ENCODE results near the gene SLC24A3. TPM values are rescaled to one million over a fixed set of nuclear protein-coding genes. Genes with fewer than 3 reads are reported as not detected.

SLC24A3 gene
- total RNA-seq, 2 experiments from 2014 or later = not detected

DNA sequence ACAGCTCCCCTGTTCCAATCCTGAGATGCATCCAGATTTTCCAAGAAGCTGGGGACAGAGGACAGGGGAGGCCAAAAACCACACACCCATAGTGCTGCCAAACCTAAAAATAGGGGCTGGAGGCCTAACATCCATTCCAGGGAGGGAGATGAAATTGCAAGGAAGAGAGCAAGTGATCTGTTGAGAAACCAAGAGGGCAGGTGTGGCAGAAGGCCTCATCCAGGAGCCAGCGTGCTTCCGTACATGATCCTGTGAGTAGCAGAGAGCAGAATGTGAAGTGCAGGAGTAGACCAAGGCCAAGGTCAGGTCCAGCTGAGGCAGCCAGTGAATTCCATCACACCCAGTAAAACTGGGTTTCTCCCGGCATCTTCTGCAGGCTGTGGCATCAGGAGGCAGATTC, 377.9 kb downstream of the SLC24A3 start:
- CTCF ChIA-PET = interaction anchor here (0.6 kb wide), 1 partner anchor 384 kb away, joined by 3 read pairs; no protein-coding TSS in a partner anchor
- no peak overlapping the region for H3K4me3 Mint-ChIP-seq
- no peaks in the 10 kb centered on the region for H3K9me3 Mint-ChIP-seq
- intact Hi-C loops (cut with micrococcal nuclease) = no loop called here
- H3K36me3 Mint-ChIP-seq (ENCODE audit: low read depth) = no peaks in the 10 kb centered on the region
- DNase-seq = no peak
- no peak overlapping the region for H3K27ac Mint-ChIP-seq
- H3K4me1 Mint-ChIP-seq (ENCODE audit: low read depth) = no peaks in the 10 kb centered on the region
- no peaks in the 10 kb centered on the region for H3K27me3 Mint-ChIP-seq (ENCODE audit: low read depth)

DNA sequence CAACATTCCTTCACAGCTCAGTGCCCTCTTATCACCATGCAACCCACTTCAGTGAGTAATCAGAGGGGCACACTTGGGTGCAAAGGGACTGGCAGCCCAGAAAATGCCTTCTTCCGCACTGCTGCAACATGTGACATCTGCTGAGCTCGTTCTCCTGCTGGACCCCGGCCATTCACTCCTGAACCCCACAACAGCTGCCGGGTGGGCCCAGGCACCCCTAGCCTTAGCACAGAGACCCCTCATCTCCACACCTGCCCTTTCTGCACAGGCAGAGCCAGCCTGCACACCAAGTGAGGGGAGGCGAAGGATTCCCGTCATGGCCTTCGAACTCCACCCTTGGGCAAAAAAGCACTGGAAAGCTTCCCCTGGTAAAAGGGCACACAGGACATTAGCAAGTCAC, 381.3 kb downstream of the SLC24A3 start:
- CTCF ChIA-PET = interaction anchor here (1.1 kb wide), 1 partner anchor 10 kb away, joined by 3 read pairs; no protein-coding TSS in a partner anchor
- Mint-ChIP-seq H3K27ac (no peak overlapping the region), H3K4me1 (ENCODE audit: low read depth) (no peaks in the 10 kb centered on the region), H3K9me3 (no peaks in the 10 kb centered on the region), H3K27me3 (ENCODE audit: low read depth) (no peaks in the 10 kb centered on the region), H3K36me3 (ENCODE audit: low read depth) (no peaks in the 10 kb centered on the region), H3K4me3 (no peak overlapping the region)
- DNase-seq = no peak
- intact Hi-C loops (cut with micrococcal nuclease) = no loop called here

DNA sequence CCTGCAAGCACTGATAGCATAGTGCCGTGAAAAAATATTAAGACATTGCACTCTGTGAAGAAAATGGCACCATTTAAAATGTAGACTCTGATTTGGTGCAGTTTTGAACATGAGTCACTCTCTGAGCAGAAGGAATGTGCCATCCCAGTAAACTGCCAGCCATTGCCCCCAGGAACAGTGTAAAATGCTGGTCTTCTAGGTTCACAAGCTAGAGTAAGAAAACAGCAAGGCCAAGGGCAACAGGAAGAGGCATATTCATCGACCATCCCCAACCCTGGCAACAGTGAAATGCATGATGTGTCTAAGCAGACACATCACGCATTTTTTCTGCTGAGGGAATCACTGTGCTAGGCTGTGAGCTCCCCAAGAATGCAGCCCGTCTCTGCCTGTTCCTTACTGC, 382.5 kb downstream of the SLC24A3 start:
- no peaks in the 10 kb centered on the region for H3K4me1 Mint-ChIP-seq (ENCODE audit: low read depth)
- no peaks in the 10 kb centered on the region for H3K27me3 Mint-ChIP-seq (ENCODE audit: low read depth)
- intact Hi-C loops (cut with micrococcal nuclease) = no loop called here
- H3K36me3 Mint-ChIP-seq (ENCODE audit: low read depth) = no peaks in the 10 kb centered on the region
- no peak overlapping the region for H3K27ac Mint-ChIP-seq
- CTCF ChIA-PET = no interaction called here
- H3K4me3 Mint-ChIP-seq = no peak overlapping the region
- no peak for DNase-seq
- no peaks in the 10 kb centered on the region for H3K9me3 Mint-ChIP-seq

DNA sequence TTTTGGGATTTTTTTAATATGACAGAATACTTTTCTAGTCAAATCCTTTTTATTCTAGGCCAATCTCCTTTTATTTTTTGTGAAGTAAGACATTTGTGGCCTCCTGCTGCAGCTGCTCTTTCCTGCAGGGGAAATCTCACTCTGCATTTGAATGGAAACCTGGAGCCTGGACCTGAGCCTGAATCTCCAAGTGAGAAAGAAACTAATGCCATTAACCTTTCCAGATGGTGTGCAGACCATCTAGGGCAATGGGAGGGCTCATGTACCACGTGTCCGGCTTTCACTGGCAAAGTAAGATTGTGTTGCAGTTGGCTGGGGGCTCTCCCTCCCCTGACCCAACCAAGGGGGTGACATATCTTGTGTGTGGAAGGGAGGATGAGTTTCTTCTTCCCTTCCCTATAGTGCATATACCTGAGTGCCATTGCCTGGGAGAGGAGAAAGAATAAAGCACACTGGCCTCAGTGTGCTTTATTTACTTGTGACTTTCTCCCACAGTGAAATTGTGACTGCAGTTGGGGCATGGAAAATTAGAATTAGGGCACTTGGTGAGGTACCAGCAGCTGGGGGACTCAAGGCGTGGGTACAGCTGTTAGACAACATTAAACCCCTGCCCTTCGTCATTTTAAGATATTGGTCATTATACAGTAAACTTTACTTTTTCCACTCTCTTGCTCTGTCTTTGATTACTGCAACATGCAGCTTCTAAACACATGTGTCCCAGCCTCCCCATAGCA, 385.8 kb downstream of the SLC24A3 start:
- DNase-seq = no peak
- Mint-ChIP-seq H3K27ac (no peak overlapping the region), H3K4me1 (ENCODE audit: low read depth) (no peaks in the 10 kb centered on the region), H3K36me3 (ENCODE audit: low read depth) (no peaks in the 10 kb centered on the region), H3K4me3 (no peak overlapping the region), H3K9me3 (no peaks in the 10 kb centered on the region), H3K27me3 (ENCODE audit: low read depth) (no peaks in the 10 kb centered on the region)
- CTCF ChIA-PET = no interaction called here
- intact Hi-C loops (cut with micrococcal nuclease) = no loop called here

DNA sequence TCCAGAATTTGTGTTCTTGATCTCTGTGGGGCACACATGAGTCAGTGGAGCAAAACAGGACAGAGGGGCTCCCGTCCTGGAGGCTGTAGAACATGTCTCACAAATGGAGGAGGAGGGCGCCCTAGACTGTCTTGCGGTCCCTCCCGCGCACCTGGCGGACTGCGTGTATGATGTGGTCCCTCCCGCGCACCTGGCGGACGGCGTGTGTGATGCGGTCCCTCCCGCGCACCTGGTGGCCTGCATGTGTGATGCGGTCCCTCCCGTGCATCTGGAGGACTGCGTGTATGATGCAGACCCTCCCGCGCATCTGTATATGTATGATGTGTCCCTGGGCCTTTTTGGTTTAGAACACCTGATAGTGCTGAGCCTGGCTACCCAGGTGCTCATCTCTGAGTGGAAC, 386.8 kb downstream of the SLC24A3 start:
- H3K36me3 Mint-ChIP-seq (ENCODE audit: low read depth) = no peaks in the 10 kb centered on the region
- H3K9me3 Mint-ChIP-seq = no peaks in the 10 kb centered on the region
- no peaks in the 10 kb centered on the region for H3K27me3 Mint-ChIP-seq (ENCODE audit: low read depth)
- no peak overlapping the region for H3K27ac Mint-ChIP-seq
- intact Hi-C loops (cut with micrococcal nuclease) = no loop called here
- H3K4me1 Mint-ChIP-seq (ENCODE audit: low read depth) = no peaks in the 10 kb centered on the region
- no peak overlapping the region for H3K4me3 Mint-ChIP-seq
- DNase-seq = no peak
- CTCF ChIA-PET = no interaction called here

DNA sequence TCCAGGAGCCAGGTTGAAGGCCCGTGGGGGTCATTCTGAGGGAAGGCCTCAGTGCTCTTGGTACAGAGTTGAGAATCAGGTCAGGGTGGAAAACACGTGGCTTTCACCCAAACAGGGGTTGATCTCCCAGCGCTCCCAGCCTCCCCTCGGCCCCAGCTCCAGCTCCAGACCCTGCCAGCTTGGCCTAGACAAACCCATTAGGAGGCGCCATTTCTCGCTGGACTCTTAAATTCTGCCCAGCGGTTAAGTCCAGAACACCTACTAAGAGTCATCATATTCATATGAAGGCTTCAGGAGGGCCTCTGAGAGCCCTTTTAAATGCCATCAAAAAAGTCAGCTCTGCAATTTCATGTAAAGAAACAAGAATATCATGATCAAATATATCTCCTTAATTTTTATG, 387.6 kb downstream of the SLC24A3 start:
- Mint-ChIP-seq H3K27me3 (ENCODE audit: low read depth) (no peaks in the 10 kb centered on the region), H3K9me3 (no peaks in the 10 kb centered on the region), H3K4me3 (no peak overlapping the region), H3K27ac (no peak overlapping the region), H3K36me3 (ENCODE audit: low read depth) (no peaks in the 10 kb centered on the region), H3K4me1 (ENCODE audit: low read depth) (no peaks in the 10 kb centered on the region)
- no peak for DNase-seq
- intact Hi-C loops (cut with micrococcal nuclease) = no loop called here
- CTCF ChIA-PET = no interaction called here

DNA sequence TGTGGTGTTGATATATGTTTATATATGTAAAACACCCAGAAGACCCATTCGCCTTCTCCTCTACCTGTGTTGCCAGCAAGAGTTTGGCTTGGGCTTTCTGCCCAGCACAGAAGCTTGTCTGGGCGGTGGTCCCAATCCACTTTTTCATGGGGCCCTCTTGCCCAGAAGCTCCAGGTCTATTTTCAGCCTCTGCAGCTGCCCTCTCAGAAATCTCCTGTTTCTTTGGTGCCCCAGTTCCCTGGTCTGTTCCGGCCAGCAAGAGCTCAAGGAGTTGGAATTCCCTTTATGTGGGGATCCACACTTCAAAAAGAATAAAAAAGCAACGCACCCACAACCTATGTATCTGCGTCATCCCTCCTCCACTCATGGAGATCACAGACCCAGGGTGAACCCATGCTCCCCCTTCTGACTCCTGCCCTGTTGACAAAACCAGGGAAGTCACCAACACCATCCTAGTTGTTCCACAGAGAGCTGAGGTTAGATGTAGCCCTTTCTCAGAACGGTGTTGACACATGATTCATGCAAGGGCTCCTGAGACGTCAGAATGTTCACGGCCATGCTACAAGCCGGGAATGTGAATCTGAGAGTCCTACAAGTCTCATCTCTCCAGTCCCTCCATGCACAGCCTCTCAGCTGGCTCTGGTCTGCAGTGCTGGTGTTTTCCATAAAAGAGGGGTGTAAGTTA, 388.8 kb downstream of the SLC24A3 start:
- CTCF ChIA-PET = interaction anchor here (1.2 kb wide), 1 partner anchor 10 kb away, joined by 3 read pairs; no protein-coding TSS in a partner anchor

DNA sequence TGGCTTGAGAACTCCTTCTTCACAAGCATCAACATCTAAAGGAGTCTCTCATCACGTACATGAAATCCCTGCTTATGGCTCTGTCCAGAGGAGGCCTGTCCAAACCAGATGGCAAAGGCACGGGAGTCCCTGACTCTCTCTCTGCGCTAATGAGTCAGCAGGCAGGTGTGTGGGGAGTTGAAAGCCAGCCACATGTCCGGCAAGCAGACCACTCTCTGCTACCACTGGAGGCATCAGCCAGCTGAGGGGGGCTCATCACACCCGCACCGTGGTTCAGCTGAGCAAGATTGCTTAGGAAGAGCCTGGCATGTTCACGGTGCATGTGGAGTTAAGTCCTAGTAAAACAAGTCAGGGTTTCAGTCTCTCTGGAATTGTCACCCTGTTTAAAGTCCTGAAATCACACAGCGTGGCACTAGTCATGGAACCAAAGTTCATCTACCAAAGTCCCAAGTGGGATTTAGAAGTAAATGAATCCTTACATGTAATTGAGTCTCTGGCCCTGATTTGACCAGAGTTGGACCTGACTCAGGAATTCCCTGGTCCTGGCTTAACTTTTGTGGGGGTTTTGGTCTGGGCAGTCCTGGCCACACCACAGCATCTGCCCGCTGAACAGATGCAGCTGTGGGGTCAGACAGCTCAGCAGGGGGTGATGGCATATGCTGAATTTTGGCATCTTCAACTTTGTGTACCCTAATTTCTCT, 390.4 kb downstream of the SLC24A3 start:
- H3K4me1 Mint-ChIP-seq (ENCODE audit: low read depth) = no peaks in the 10 kb centered on the region

More for the DNA sequence above, 388.8 kb downstream of the SLC24A3 start:
- DNase-seq = no peak
- H3K9me3 Mint-ChIP-seq = no peaks in the 10 kb centered on the region
- H3K27me3 Mint-ChIP-seq (ENCODE audit: low read depth) = no peaks in the 10 kb centered on the region
- H3K4me1 Mint-ChIP-seq (ENCODE audit: low read depth) = no peaks in the 10 kb centered on the region
- H3K36me3 Mint-ChIP-seq (ENCODE audit: low read depth) = no peaks in the 10 kb centered on the region
- intact Hi-C loops (cut with micrococcal nuclease) = no loop called here
- no peak overlapping the region for H3K4me3 Mint-ChIP-seq
- no peak overlapping the region for H3K27ac Mint-ChIP-seq

DNA sequence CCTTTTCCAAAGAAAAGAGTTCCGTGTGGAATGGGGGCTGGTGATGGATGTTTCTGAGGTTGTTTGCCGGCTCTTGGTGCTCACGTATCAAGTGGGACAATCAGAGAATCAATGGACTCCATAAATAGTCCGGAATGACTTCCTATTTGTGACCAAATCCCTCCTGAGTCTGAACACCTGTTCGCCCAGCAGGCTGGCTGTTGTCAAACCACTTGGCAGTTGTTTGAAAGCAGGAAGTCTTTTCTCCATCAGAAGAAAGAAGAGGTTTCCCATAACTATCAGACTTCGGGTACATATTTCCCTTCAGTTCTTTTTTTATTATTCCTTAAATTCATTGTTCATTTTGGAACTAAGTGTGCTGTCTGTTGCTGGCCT, 390.9 kb downstream of the SLC24A3 start:
- intact Hi-C loops (cut with micrococcal nuclease) = no loop called here
- DNase-seq = no peak
- Mint-ChIP-seq H3K36me3 (ENCODE audit: low read depth) (no peaks in the 10 kb centered on the region), H3K9me3 (no peaks in the 10 kb centered on the region), H3K4me3 (no peak overlapping the region), H3K4me1 (ENCODE audit: low read depth) (no peaks in the 10 kb centered on the region), H3K27ac (no peak overlapping the region), H3K27me3 (ENCODE audit: low read depth) (no peaks in the 10 kb centered on the region)
- CTCF ChIA-PET = interaction anchor here (1.4 kb wide), 1 partner anchor 19 kb away, joined by 6 read pairs; no protein-coding TSS in a partner anchor

More for the DNA sequence above, 390.4 kb downstream of the SLC24A3 start:
- H3K27me3 Mint-ChIP-seq (ENCODE audit: low read depth) = no peaks in the 10 kb centered on the region
- no peaks in the 10 kb centered on the region for H3K9me3 Mint-ChIP-seq
- CTCF ChIA-PET = interaction anchor here (1.4 kb wide), 1 partner anchor 19 kb away, joined by 6 read pairs; no protein-coding TSS in a partner anchor
- no peak for DNase-seq
- intact Hi-C loops (cut with micrococcal nuclease) = no loop called here
- no peak overlapping the region for H3K27ac Mint-ChIP-seq
- H3K36me3 Mint-ChIP-seq (ENCODE audit: low read depth) = no peaks in the 10 kb centered on the region
- H3K4me3 Mint-ChIP-seq = no peak overlapping the region

DNA sequence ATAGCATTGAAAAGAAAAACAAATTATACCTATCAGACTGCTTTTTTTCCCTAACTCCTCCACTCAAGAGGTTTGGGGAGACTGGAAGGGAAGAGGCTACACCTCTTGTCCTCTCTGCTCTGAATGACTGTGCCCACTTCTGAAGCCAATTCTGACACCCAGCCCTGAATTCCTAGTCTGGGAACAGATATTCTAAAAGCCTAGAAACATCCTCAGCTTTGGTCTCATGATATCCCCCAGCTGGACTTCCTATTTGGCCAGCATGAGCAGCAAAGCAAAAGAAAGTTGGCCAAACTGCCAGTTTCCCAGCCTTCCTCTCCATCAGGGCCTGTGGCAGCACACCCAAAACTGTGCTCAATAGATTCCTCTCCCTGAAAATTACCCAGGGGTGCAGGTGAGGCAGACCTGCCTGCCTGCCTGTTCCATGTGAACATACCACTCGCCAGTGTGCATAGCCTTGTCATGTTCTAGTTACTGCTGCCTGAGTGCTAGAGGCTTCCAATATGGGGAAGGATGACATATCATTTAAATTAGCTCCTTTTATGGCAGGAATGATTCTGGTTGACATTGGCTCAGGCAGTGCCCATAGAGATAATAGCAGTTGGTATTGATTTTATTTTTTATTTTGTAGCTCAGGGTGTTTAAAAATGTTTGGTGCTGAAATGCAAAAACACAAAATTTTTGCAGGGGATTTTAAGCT, 393.5 kb downstream of the SLC24A3 start:
- CTCF ChIA-PET = no interaction called here
- DNase-seq = no peak
- Mint-ChIP-seq H3K27me3 (ENCODE audit: low read depth) (peaks cover 2% of the 10 kb centered on the region), H3K36me3 (ENCODE audit: low read depth) (no peaks in the 10 kb centered on the region), H3K27ac (no peak overlapping the region), H3K4me3 (no peak overlapping the region), H3K9me3 (no peaks in the 10 kb centered on the region), H3K4me1 (ENCODE audit: low read depth) (no peaks in the 10 kb centered on the region)
- intact Hi-C loops (cut with micrococcal nuclease) = no loop called here

DNA sequence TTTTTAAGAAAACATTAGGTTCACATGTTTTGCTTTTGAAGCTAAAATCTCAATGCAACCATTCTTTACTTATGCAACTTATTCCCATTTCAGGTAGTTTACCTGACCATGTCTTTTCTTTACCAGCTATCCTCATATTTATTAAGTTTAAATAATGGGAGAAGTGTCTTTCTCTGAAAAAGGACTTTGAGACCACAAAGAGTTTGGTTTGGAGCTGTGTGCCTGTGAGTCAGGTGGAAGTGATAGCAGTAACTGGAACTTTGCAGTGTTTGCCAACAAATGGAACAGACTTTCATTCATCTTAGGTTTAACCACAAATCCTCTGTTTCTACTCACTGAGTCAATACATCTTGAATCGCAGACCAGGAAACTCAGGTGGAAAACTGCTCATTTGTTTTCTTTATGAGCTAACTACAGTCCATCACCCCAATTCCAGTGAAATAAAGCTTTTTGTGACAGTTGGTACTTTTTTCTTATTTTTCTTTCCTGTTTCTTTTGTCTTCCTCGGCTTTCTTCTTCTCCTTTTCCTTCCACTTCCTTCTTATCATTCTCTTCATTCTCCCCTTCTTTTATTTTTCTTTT, 397.3 kb downstream of the SLC24A3 start:
- no peak overlapping the region for H3K27ac Mint-ChIP-seq
- intact Hi-C loops (cut with micrococcal nuclease) = no loop called here
- no peaks in the 10 kb centered on the region for H3K9me3 Mint-ChIP-seq
- H3K4me1 Mint-ChIP-seq (ENCODE audit: low read depth) = no peaks in the 10 kb centered on the region
- no peak for DNase-seq
- no peak overlapping the region for H3K4me3 Mint-ChIP-seq
- H3K27me3 Mint-ChIP-seq (ENCODE audit: low read depth) = peaks cover 16% of the 10 kb centered on the region
- CTCF ChIA-PET = interaction anchor here (0.8 kb wide), 1 partner anchor 19 kb away, joined by 3 read pairs; no protein-coding TSS in a partner anchor
- H3K36me3 Mint-ChIP-seq (ENCODE audit: low read depth) = no peaks in the 10 kb centered on the region

DNA sequence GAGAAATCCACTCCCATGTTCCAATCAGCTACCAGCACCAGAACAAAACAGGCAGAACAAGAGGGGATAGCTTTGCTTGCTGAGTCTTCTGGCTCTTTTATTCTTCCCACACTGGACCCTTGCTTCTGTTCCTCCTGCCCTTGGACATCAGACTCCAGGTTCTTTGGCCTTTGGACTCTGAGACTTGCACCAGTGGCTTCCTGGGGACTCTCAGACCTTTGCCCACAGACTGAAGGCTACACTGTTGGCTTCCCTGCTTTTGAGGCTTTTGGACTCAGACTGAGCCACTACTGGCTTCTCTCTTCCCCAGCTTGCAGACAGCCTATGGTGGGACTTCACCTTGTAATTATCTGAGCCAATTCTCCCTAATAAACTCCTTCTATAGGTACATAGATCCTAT, 403.2 kb downstream of the SLC24A3 start:
- intact Hi-C loops (cut with micrococcal nuclease) = no loop called here
- DNase-seq = no peak
- H3K27me3 Mint-ChIP-seq (ENCODE audit: low read depth) = peaks cover 21% of the 10 kb centered on the region
- no peaks in the 10 kb centered on the region for H3K4me1 Mint-ChIP-seq (ENCODE audit: low read depth)
- no peaks in the 10 kb centered on the region for H3K36me3 Mint-ChIP-seq (ENCODE audit: low read depth)
- no peak overlapping the region for H3K27ac Mint-ChIP-seq
- H3K9me3 Mint-ChIP-seq = no peaks in the 10 kb centered on the region
- CTCF ChIA-PET = no interaction called here
- H3K4me3 Mint-ChIP-seq = no peak overlapping the region

Data from activated naive CD4-positive, alpha-beta T cell treated with anti-CD3 and anti-CD28 coated beads for 36 hours (primary cell).